SK-N-SH (cell line): ENCODE data around the gene CHRNB2. TPM values are rescaled to one million over a fixed set of nuclear protein-coding genes. Genes with fewer than 3 reads are reported as not detected.

Experiments
- CTCF ChIA-PET: fragments of 300-600, 350-600 bp; formaldehyde crosslinking; extraction: SDS; loops from one replicate; lab custom pipeline; 2021; lab: Yijun Ruan, JAX
- POLR2A ChIA-PET: fragments of 350-600 bp; sonication (Branson Sonifier 250); formaldehyde crosslinking; extraction: SDS; loops from one replicate; lab custom pipeline; 2020; ENCODE audit warnings: antibody characterized with exemption, inconsistent platforms; lab: Yijun Ruan, JAX
- DNase-seq: peaks from one replicate; pipeline ENCODE4 v3.0.0; 2012
- H2AFZ ChIP-seq: fragments of 200-600 bp; sonication (generic); 2 replicates; pipeline ENCODE4 v1.8.1; 2016; ENCODE audit warnings: antibody characterized with exemption, mild to moderate bottlenecking, low read depth
- H3F3A ChIP-seq: fragments of 200-600 bp; sonication (generic); replicated peaks from 2 replicates; pipeline ENCODE3; 2016; ENCODE audit warnings: antibody characterized with exemption, mild to moderate bottlenecking; ENCODE audit not compliant: insufficient read depth
- H3K27ac ChIP-seq, 2 experiments: fragments of 200-500 bp in 1 of 2; fragments of 200-600 bp in 1 of 2; sonication (Bioruptor generic) in 1 of 2; sonication (generic), shearing (Covaris generic) in 1 of 2; 2 replicates each; pipeline versions ENCODE4 v1.5.1 to v1.6.1; 2014 to 2016; ENCODE audit warnings: low read depth in 2 of 2, inconsistent platforms in 1 of 2, low read length in 1 of 2, mild to moderate bottlenecking in 1 of 2, mixed read lengths in 1 of 2
- H3K27me3 ChIP-seq: fragments of 200-600 bp; sonication (generic), shearing (Covaris generic); 2 replicates; pipeline ENCODE4 v1.6.1; 2016; ENCODE audit warnings: mixed run types; ENCODE audit not compliant: insufficient read depth
- H3K36me3 ChIP-seq, 2 experiments: fragments of 200-500 bp in 1 of 2; fragments of 200-600 bp in 1 of 2; sonication (Bioruptor generic) in 1 of 2; sonication (generic) in 1 of 2; replicated peaks in 1 of 2; 2 replicates each; pipeline versions ENCODE3 to v1.5.1; 2014 to 2016; ENCODE audit warnings: low read length in 1 of 2, mild to moderate bottlenecking in 1 of 2; ENCODE audit not compliant: insufficient read depth in 2 of 2, control insufficient read depth in 1 of 2
- H3K4me1 ChIP-seq, 2 experiments: fragments of 200-500 bp in 1 of 2; fragments of 200-600 bp in 1 of 2; sonication (Bioruptor generic) in 1 of 2; sonication (generic), shearing (Covaris generic) in 1 of 2; 2 replicates each; pipeline versions ENCODE4 v1.5.1 to v1.6.1; 2014 to 2016; ENCODE audit warnings: low read depth in 1 of 2, low read length in 1 of 2, mixed run types in 1 of 2; ENCODE audit not compliant: insufficient read depth in 2 of 2, control insufficient read depth in 1 of 2
- H3K4me2 ChIP-seq: fragments of 200-600 bp; sonication (generic), shearing (Covaris generic); 2 replicates; pipeline ENCODE4 v1.6.1; 2017; ENCODE audit warnings: mixed run types
- H3K4me3 ChIP-seq, 2 experiments: fragments of 200-500 bp in 1 of 2; fragments of 200-600 bp in 1 of 2; sonication (Bioruptor generic) in 1 of 2; sonication (generic), shearing (Covaris generic) in 1 of 2; 2 replicates each; pipeline versions ENCODE4 v1.5.1 to v1.8.1; 2014 to 2016; ENCODE audit warnings: low read depth in 2 of 2, inconsistent platforms in 1 of 2, low read length in 1 of 2, mild to moderate bottlenecking in 1 of 2, mixed read lengths in 1 of 2, moderate library complexity in 1 of 2
- H3K79me2 ChIP-seq: fragments of 200-600 bp; sonication (generic); 2 replicates; pipeline ENCODE4 v1.8.1; 2017; ENCODE audit warnings: mild to moderate bottlenecking; ENCODE audit not compliant: insufficient read depth
- H3K9ac ChIP-seq: fragments of 200-600 bp; sonication (generic); 2 replicates; pipeline ENCODE4 v1.6.1; 2017; ENCODE audit warnings: mixed run types
- H3K9me2 ChIP-seq: fragments of 200-600 bp; sonication (generic); 2 replicates; pipeline ENCODE4 v1.6.1; 2017; ENCODE audit warnings: mixed run types
- H3K9me3 ChIP-seq: fragments of 200-600 bp; sonication (generic); 2 replicates; pipeline ENCODE4 v1.6.1; 2017; ENCODE audit warnings: mixed run types, mild to moderate bottlenecking, moderate library complexity
- H4K20me1 ChIP-seq: fragments of 200-600 bp; sonication (generic); 2 replicates; pipeline ENCODE4 v1.6.1; 2017; ENCODE audit warnings: mild to moderate bottlenecking, mixed run types; ENCODE audit not compliant: insufficient read depth
- FOXJ3 ChIP-seq: sonication (generic); formaldehyde crosslinking; IDR thresholded peaks from 2 replicates; pipeline ENCODE4 v1.5.1; 2020; ENCODE audit warnings: mild to moderate bottlenecking, missing genetic modification reagents
- IRF3 ChIP-seq: fragments of 150-350 bp; IDR thresholded peaks from 2 replicates; pipeline ENCODE4 v1.6.1; 2016; ENCODE audit warnings: mild to moderate bottlenecking, low read depth, low read length
- MXI1 ChIP-seq: IDR thresholded peaks from 2 replicates; pipeline ENCODE4 v1.6.1; 2012; ENCODE audit warnings: mild to moderate bottlenecking, low read depth, low read length, improper control_type of control experiment
- RCOR1 ChIP-seq: fragments of 150-350 bp; IDR thresholded peaks from 2 replicates; pipeline ENCODE4 v1.6.1; 2017; ENCODE audit warnings: antibody characterized with exemption, low read length
- SIN3A ChIP-seq: IDR thresholded peaks from 2 replicates; pipeline ENCODE4 v1.6.1; 2012; ENCODE audit warnings: low read depth, mild to moderate bottlenecking, low read length, moderate library complexity, borderline replicate concordance
- TCF12 ChIP-seq: IDR thresholded peaks from 2 replicates; pipeline ENCODE4 v1.4.0; 2012
- TEAD4 ChIP-seq: IDR thresholded peaks from 2 replicates; pipeline ENCODE4 v1.4.0; 2012; ENCODE audit warnings: mild to moderate bottlenecking, borderline replicate concordance; ENCODE audit not compliant: insufficient read depth
- USF2 ChIP-seq: fragments of 150-350 bp; IDR thresholded peaks from 2 replicates; pipeline ENCODE4 v1.6.1; 2017; ENCODE audit warnings: antibody characterized with exemption, low read length, low read depth, borderline replicate concordance
- WGBS: methylation state at CpG from one replicate; pipeline ENCODE4 v1.1.6; 2017; ENCODE audit warnings: low lambda C conversion rate; 5-methylcytosine and 5-hydroxymethylcytosine counted together
- polyA plus RNA-seq, 3 experiments: library from polyadenylated mRNA; depleted of rRNA; stranded (reverse); fragments of >200 nt; gene quantifications; 2 replicates each; pipeline ENCODE4 v1.2.3, GENCODE V29; 2012
- TF ChIP-seq, protein P1 (sequence below): IDR thresholded peaks from 2 replicates; pipeline ENCODE4; 2012

The CHRNB2 gene
- polyA plus RNA-seq, 1 of the 3 experiments (the other 2 are of a cell fraction): 0.64 TPM

GRCh38 chr1:154607609-154608396 lies 40.2 kb downstream of the CHRNB2 start, which contains the start of gene ADAR (continued):
- TF ChIP-seq SIN3A: peak; percentile 55; the same call in 1 of the 2 replicates
- no peak for TF ChIP-seq RCOR1
- TF ChIP-seq, protein P1, sequence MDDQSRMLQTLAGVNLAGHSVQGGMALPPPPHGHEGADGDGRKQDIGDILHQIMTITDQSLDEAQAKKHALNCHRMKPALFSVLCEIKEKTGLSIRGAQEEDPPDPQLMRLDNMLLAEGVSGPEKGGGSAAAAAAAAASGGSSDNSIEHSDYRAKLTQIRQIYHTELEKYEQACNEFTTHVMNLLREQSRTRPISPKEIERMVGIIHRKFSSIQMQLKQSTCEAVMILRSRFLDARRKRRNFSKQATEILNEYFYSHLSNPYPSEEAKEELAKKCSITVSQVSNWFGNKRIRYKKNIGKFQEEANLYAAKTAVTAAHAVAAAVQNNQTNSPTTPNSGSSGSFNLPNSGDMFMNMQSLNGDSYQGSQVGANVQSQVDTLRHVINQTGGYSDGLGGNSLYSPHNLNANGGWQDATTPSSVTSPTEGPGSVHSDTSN: peak; percentile 68
- TF ChIP-seq IRF3: no peak
- TF ChIP-seq USF2: no peak
- no peak for TF ChIP-seq MXI1
- TF ChIP-seq TCF12: no peak; the same call in 1 of the 2 replicates
- no peak for TF ChIP-seq TEAD4

DNA sequence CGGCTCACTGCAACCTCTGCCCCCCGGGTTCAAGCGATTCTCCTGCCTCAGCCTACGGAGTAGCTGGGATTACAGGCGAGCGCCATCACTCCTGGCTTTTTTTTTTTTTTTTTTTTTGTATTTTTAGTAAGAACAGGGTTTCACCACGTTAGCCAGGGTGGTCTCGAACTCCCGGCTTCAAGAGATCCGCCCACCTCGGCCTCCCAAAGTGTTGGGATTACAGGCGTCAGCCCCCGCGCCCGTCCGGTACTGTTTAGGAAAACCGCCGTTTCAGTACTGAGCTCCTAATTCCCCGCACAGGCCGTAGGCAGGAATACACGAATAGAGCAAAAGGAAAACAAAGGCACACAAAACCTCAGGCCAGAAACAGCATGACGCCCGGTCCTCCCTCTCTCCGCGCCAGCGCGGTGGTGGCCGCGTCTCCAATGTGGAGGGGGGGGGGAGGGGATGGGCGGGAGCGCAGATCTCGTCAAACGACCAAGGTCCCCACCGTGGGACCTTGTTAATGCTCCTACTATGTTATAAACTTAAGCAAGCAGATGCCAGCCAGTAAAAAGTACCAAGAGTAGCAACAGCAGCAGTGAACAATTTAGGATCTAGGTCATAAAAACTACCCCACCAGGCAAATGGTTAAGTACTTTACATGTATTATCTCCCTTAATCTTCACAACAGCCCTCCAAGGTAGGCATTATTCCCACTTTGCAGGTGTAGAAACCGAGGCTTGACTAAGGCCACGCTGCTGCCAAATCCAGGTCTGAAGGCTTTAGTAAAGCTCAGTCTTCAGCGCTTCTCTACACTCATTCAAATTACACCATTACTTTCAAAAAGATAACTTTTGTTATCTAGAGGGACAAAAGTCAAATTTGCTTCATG lies 41.1 kb downstream of the CHRNB2 start:
- peaks cover 37% of the 10 kb centered on the region for H4K20me1 ChIP-seq
- peak; percentile 77 for DNase-seq
- H2AFZ ChIP-seq: peak overlapping the region; percentile 96
- peaks cover 90% of the 10 kb centered on the region for H3K79me2 ChIP-seq
- peaks cover 11 to 14% of the 10 kb centered on the region in 2 experiments for H3K4me1 ChIP-seq
- peaks cover 21% of the 10 kb centered on the region for H3F3A ChIP-seq
- no peaks in the 10 kb centered on the region for H3K9me2 ChIP-seq
- H3K27me3 ChIP-seq: no peaks in the 10 kb centered on the region
- TF ChIP-seq FOXJ3 (CRISPR knock-in tag): no peak
- TF ChIP-seq MXI1: 0 out of 2 replicates have a peak, but pooled peaks have one; percentile 6
- peaks cover 12% of the 10 kb centered on the region in 2 experiments for H3K36me3 ChIP-seq
- ChIA-PET POLR2A (interaction anchor here (1.0 to 1.4 kb wide), 2 partner anchors 18 to 41 kb away, joined by 4 to 5 read pairs; partner anchors contain the start of gene CHRNB2), CTCF (interaction anchor here (1.0 kb wide), 1 partner anchor 62 kb away, joined by 4 read pairs; no protein-coding TSS in a partner anchor)
- H3K4me3 ChIP-seq: peak overlapping the region; percentile 61 to 83
- H3K9me3 ChIP-seq: no peaks in the 10 kb centered on the region
- H3K4me2 ChIP-seq: peak overlapping the region; percentile 99
- WGBS: 8% methylated on average over 35 of the region's 37 CpGs
- peak overlapping the region; percentile 99 for H3K9ac ChIP-seq
- H3K27ac ChIP-seq: peak overlapping the region; percentile 82 to 94
